HEK293T (cell line): ENCODE results near the gene PTPRG.

Experiments
- ELF4 ChIP-seq: fragments of 450-650 bp; IDR thresholded peaks from 2 replicates; pipeline ENCODE4 v1.6.1; 2017; ENCODE audit warnings: antibody characterized with exemption
- FOXK2 ChIP-seq: fragments of 450-650 bp; IDR thresholded peaks from 2 replicates; pipeline ENCODE4 v1.6.1; 2016; ENCODE audit warnings: mild to moderate bottlenecking
- FOXM1 ChIP-seq: fragments of 450-650 bp; IDR thresholded peaks from 2 replicates; pipeline ENCODE4 v1.6.1; 2017; ENCODE audit warnings: mild to moderate bottlenecking, borderline replicate concordance
- L3MBTL2 ChIP-seq: fragments of 450-650 bp; conservative IDR thresholded peaks from 2 replicates; pipeline ENCODE4 v1.6.1; 2016; ENCODE audit warnings: mild to moderate bottlenecking
- LEF1 ChIP-seq: fragments of 450-650 bp; IDR thresholded peaks from 2 replicates; pipeline ENCODE4 v1.6.1; 2017; ENCODE audit warnings: mild to moderate bottlenecking, borderline replicate concordance
- SUZ12 ChIP-seq: fragments of 450-650 bp; IDR thresholded peaks from 2 replicates; pipeline ENCODE4 v1.6.1; 2016; ENCODE audit warnings: mild to moderate bottlenecking
- TARDBP ChIP-seq: fragments of 450-650 bp; IDR thresholded peaks from 2 replicates; pipeline ENCODE4 v1.6.1; 2016
- ZNF384 ChIP-seq: fragments of 450-650 bp; IDR thresholded peaks from 2 replicates; pipeline ENCODE4 v1.6.1; 2016

GRCh38 chr3:61991706-61992105 is 430.3 kb downstream of the PTPRG start:
- TF ChIP-seq FOXK2 (no peak), ZNF384 (no peak), FOXM1 (no peak), LEF1 (no peak), L3MBTL2 (no peak), SUZ12 (no peak), TARDBP (no peak), ELF4 (no peak)
